ENCODE results near the gene PTPRM.

DNA sequence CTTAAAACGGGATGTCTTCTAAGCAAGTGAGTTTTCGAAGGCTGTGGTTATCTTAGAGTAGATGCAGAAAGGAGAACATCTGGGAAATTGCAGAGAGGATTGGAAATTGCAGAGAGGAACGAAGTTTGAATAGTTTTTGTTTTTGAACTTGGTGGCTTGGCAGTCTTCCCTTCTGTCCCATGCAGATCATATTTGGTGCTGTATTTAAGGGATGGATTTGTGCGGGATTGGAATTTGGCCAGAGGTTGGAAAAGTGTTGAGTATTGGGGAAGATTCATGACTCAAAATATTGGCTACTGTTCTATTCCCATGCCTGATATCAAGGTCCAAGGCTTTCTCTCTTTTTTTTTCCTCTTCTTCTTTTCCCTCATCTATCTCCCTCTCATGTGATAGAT, 18.2 kb downstream of the PTPRM start:
- TF ChIP-seq, protein P1, sequence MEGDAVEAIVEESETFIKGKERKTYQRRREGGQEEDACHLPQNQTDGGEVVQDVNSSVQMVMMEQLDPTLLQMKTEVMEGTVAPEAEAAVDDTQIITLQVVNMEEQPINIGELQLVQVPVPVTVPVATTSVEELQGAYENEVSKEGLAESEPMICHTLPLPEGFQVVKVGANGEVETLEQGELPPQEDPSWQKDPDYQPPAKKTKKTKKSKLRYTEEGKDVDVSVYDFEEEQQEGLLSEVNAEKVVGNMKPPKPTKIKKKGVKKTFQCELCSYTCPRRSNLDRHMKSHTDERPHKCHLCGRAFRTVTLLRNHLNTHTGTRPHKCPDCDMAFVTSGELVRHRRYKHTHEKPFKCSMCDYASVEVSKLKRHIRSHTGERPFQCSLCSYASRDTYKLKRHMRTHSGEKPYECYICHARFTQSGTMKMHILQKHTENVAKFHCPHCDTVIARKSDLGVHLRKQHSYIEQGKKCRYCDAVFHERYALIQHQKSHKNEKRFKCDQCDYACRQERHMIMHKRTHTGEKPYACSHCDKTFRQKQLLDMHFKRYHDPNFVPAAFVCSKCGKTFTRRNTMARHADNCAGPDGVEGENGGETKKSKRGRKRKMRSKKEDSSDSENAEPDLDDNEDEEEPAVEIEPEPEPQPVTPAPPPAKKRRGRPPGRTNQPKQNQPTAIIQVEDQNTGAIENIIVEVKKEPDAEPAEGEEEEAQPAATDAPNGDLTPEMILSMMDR (conservative IDR thresholded peaks at IDR 0.05; ENCODE audit: low read depth, low read length), result no peak
- TF ChIP-seq EZH2 (IDR thresholded peaks at IDR 0.05; ENCODE audit: low read length, unreplicated experiment), result no peak
